ENCODE results near the gene MAP3K4. TPM values are rescaled to one million over a fixed set of nuclear protein-coding genes. Genes with fewer than 3 reads are reported as not detected.

Gene MAP3K4
- total RNA-seq, 1 donor from 2014 or later, result 66.5 TPM

DNA sequence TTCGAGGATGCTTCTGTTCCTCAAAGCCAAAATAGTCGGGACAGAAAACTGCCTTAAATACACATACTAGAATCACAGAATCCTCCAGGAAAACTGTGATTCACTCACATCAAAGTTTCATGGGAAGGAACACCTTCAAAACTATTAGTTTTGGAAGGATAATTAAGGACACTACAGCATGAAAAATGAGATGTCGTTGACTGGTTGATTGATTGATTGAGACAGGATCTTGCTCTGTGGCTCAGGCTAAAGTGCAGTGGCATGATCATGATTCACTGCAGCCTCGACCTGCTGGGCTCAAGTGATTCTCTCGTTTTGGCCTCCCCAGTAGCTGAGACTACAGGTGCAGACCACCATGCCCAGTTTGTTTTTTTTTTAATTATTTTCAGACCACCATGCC, 25.7 kb upstream of the MAP3K4 start:
- Mint-ChIP-seq H3K4me1 (no peaks in the 10 kb centered on the region), H3K27ac (no peak overlapping the region), H3K27me3 (peaks cover 13% of the 10 kb centered on the region), H3K36me3 (ENCODE audit: low read depth) (no peaks in the 10 kb centered on the region), H3K9me3 (no peaks in the 10 kb centered on the region), H3K4me3 (no peak overlapping the region)
- intact Hi-C loops (cut with micrococcal nuclease), result no loop called here
- DNase-seq (no peak), ATAC-seq (ENCODE audit: low read depth) (no peak)
- CTCF ChIA-PET, result no interaction called here
- no peak for TF ChIP-seq CTCF (IDR thresholded peaks at IDR 0.05)
- POLR2A ChIA-PET, result no interaction called here

DNA sequence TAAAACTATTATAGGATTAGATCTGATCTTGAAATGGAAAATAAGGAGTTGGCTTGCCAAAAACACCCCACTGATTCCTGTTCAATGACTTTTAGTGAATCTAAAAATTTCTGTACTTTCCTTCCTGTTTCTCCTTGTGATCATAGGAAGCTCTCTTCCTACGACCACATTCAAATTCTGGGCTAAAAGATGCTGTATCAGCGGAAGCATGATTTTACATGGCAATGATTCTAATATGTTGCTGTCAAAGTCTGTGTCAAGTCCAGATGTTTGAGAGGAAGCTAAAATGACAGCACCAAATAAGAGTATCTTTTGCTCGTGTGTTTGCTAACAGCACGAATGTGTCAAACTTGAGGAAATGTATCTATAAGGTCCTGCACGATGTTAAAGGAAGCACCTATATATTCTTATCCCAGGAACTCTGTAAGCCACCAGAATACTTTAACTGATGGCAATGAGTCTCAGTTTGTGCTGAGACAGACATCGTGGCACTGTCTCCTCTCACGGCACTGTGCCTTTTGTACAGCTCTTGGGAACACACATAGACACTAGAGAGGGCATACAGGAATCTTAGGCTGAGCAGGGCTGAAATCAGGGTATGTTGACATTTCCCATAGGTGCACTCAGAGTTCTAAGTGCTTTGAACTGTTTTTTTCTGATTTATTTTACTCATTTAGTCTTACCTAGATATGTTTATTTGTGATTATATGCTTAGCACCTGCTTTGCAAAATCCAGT, 24.9 kb upstream of the MAP3K4 start:
- no peak for ATAC-seq (ENCODE audit: low read depth)
- POLR2A ChIA-PET, result no interaction called here
- Mint-ChIP-seq H3K27me3 (peaks cover 13% of the 10 kb centered on the region), H3K4me1 (no peaks in the 10 kb centered on the region), H3K9me3 (no peaks in the 10 kb centered on the region), H3K27ac (no peak overlapping the region), H3K36me3 (ENCODE audit: low read depth) (no peaks in the 10 kb centered on the region), H3K4me3 (no peak overlapping the region)
- no peak for DNase-seq
- CTCF ChIA-PET, result no interaction called here
- no peak for TF ChIP-seq CTCF (IDR thresholded peaks at IDR 0.05)
- intact Hi-C loops (cut with micrococcal nuclease), result no loop called here

DNA sequence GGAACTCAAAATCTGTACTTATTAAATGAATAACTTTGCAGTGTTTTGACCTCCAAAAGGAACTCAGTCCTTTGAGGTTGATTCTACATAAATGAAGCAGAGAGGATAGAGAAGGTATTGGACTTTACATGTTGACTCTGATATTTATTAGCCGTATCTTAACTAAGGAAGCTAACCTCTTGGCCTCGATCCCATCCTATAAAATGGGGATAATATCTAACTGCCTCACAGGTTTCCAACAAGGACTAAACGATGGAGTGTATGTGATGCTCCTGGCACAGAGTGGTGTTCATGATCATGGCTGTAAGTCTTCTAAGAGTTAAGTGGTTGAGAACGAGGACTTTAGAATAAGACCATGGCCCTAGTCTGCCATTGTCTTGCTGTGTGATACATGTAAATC, 24.2 kb upstream of the MAP3K4 start:
- Mint-ChIP-seq H3K27ac (no peak overlapping the region), H3K27me3 (peaks cover 13% of the 10 kb centered on the region), H3K9me3 (no peaks in the 10 kb centered on the region), H3K4me3 (no peak overlapping the region), H3K4me1 (no peaks in the 10 kb centered on the region), H3K36me3 (ENCODE audit: low read depth) (no peaks in the 10 kb centered on the region)
- no peak for TF ChIP-seq CTCF (IDR thresholded peaks at IDR 0.05)
- no peak for DNase-seq
- ATAC-seq (ENCODE audit: low read depth), result no peak
- CTCF ChIA-PET, result no interaction called here
- POLR2A ChIA-PET, result no interaction called here
- intact Hi-C loops (cut with micrococcal nuclease), result no loop called here

DNA sequence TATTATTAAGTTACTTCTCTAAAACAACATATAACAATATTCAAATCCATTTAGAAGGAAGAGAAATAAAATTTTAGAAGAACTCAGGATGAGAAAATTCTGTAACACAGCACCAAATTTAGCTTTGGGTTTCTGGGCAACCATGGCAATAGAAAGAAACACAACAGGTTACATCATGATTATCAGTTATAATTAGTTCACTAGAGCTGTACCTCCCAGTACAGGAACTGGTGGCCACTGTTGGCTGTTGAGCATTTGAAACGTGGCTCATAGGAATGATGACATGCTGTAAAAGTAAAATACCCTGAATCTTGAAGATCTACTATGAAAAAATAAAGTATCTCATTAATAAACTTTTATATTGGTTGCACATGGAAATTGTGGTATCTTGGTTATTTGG, 23.7 kb upstream of the MAP3K4 start:
- Mint-ChIP-seq H3K4me3 (no peak overlapping the region), H3K27ac (no peak overlapping the region), H3K4me1 (no peaks in the 10 kb centered on the region), H3K27me3 (peaks cover 16% of the 10 kb centered on the region), H3K9me3 (no peaks in the 10 kb centered on the region), H3K36me3 (ENCODE audit: low read depth) (no peaks in the 10 kb centered on the region)
- intact Hi-C loops (cut with micrococcal nuclease), result no loop called here
- ATAC-seq (ENCODE audit: low read depth), result no peak
- ChIA-PET CTCF (no interaction called here), POLR2A (no interaction called here)
- no peak for TF ChIP-seq CTCF (IDR thresholded peaks at IDR 0.05)
- no peak for DNase-seq

DNA sequence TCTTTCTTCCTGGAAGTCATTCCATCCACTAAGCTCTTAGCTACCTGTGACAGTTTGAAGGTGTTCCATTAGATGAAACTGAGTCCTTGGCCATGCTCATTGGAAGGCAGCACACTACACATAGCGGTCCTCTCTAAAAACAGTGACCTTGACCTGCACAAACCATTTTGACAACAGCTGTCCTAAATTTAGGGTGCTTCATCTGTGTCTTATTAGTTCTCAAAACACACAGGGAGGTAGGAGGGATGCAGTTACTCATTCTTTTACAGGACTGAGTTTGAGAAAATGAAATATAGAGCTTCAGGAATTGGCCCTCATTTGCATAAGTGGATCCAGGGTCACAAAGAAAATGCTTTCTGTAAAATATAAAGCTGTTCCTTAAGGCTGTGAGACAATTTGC, 20.4 kb upstream of the MAP3K4 start:
- TF ChIP-seq CTCF (IDR thresholded peaks at IDR 0.05), result no peak
- ChIA-PET CTCF (interaction anchor here (0.7 kb wide), 1 partner anchor 11 kb away, joined by 3 read pairs; no protein-coding TSS in a partner anchor), POLR2A (interaction anchor here (0.6 kb wide), 1 partner anchor 199 kb away, joined by 3 read pairs; no protein-coding TSS in a partner anchor)
- Mint-ChIP-seq H3K9me3 (no peaks in the 10 kb centered on the region), H3K27me3 (peaks cover 13% of the 10 kb centered on the region), H3K36me3 (ENCODE audit: low read depth) (no peaks in the 10 kb centered on the region), H3K4me1 (no peaks in the 10 kb centered on the region), H3K27ac (no peak overlapping the region), H3K4me3 (no peak overlapping the region)
- ATAC-seq (ENCODE audit: low read depth) (no peak), DNase-seq (no peak)
- intact Hi-C loops (cut with micrococcal nuclease), result no loop called here
